ENCODE measurements around the gene UNCX. TPM values are rescaled to one million over a fixed set of nuclear protein-coding genes. Genes with fewer than 3 reads are reported as not detected.

The UNCX gene
- total RNA-seq, 2 donors from 2014 or later: not detected

- no peaks in the 10 kb centered on the region for H3K36me3 ChIP-seq
- H3K4me1 ChIP-seq: no peaks in the 10 kb centered on the region
- intact Hi-C loops (cut with DNase I): no loop called here
- TF ChIP-seq CTCF (IDR thresholded peaks at IDR 0.05): no peak
- no peak overlapping the region for H3K9ac ChIP-seq (ENCODE audit: low read depth in 2 of 2, low read length in 2 of 2)
- H3K27me3 ChIP-seq: peaks cover 97% of the 10 kb centered on the region
- DNase-seq: no peak
- H3K27ac ChIP-seq: no peak overlapping the region
- H3K9me3 ChIP-seq: no peaks in the 10 kb centered on the region
- H3K4me3 ChIP-seq: no peak overlapping the region
Measured at GRCh38 chr7:1243964-1244416, 11.3 kb downstream of the UNCX start.

GRCh38 chr7:1244700-1245523 lies 12.2 kb downstream of the UNCX start:
- no peak overlapping the region for H3K9ac ChIP-seq (ENCODE audit: low read depth in 2 of 2, low read length in 2 of 2)
- no peaks in the 10 kb centered on the region for H3K9me3 ChIP-seq
- no peak overlapping the region for H3K27ac ChIP-seq
- H3K36me3 ChIP-seq: no peaks in the 10 kb centered on the region
- no peak for TF ChIP-seq CTCF (IDR thresholded peaks at IDR 0.05)
- H3K4me3 ChIP-seq: no peak overlapping the region
- DNase-seq: no peak
- no peaks in the 10 kb centered on the region for H3K4me1 ChIP-seq
- intact Hi-C loops (cut with DNase I): no loop called here
- H3K27me3 ChIP-seq: peaks cover 96% of the 10 kb centered on the region

GRCh38 chr7:1245524-1246050 lies 12.9 kb downstream of the UNCX start:
- H3K4me1 ChIP-seq: no peaks in the 10 kb centered on the region

GRCh38 chr7:1246160-1246870 lies 13.6 kb downstream of the UNCX start:
- Histone ChIP-seq H3K27me3 (peaks cover 94% of the 10 kb centered on the region), H3K9ac (ENCODE audit: low read depth in 2 of 2, low read length in 2 of 2) (no peak overlapping the region)

More at GRCh38 chr7:1245524-1246050, 12.9 kb downstream of the UNCX start:
- no peak for DNase-seq
- H3K27me3 ChIP-seq: peaks cover 96% of the 10 kb centered on the region
- no peak overlapping the region for H3K27ac ChIP-seq
- H3K4me3 ChIP-seq: no peak overlapping the region
- TF ChIP-seq CTCF (IDR thresholded peaks at IDR 0.05): no peak
- intact Hi-C loops (cut with DNase I): no loop called here
- H3K9ac ChIP-seq (ENCODE audit: low read depth in 2 of 2, low read length in 2 of 2): no peak overlapping the region
- H3K36me3 ChIP-seq: no peaks in the 10 kb centered on the region
- no peaks in the 10 kb centered on the region for H3K9me3 ChIP-seq

More at GRCh38 chr7:1246160-1246870, 13.6 kb downstream of the UNCX start:
- no peak for DNase-seq
- H3K9me3 ChIP-seq: no peaks in the 10 kb centered on the region
- no peaks in the 10 kb centered on the region for H3K36me3 ChIP-seq
- no peak overlapping the region for H3K27ac ChIP-seq
- no peak overlapping the region for H3K4me3 ChIP-seq
- TF ChIP-seq CTCF (IDR thresholded peaks at IDR 0.05): no peak
- H3K4me1 ChIP-seq: no peaks in the 10 kb centered on the region
- intact Hi-C loops (cut with DNase I): no loop called here
